GM21423 (cell line): Measurements from ENCODE around the gene CLCN2.

ENCODE experiments used
- ATAC-seq: cut with Tn5 transposase; IDR thresholded peaks from one replicate; pipeline ENCODE4 v1.9.1; 2021; ENCODE audit warnings: mild to moderate bottlenecking, moderate library complexity; ENCODE audit not compliant: unreplicated experiment

The CLCN2 gene

GRCh38 chr3:184361532-184361931 lies at the start of gene CLCN2, which contains the start of gene POLR2H:
Gene CLCN2 (minus strand): TSS chr3:184361605. CDS start chr3:184361479, 126 bp downstream.
Gene POLR2H (plus strand): TSS chr3:184361710. CDS start chr3:184363493, 1,783 bp downstream.
- ATAC-seq: peak; percentile 40

- ATAC-seq: no peak
These were observed 48.6 kb upstream of the CLCN2 start for GRCh38 chr3:184409946-184410500.

GRCh38 chr3:184409331-184409926 lies 48.0 kb upstream of the CLCN2 start:
- no peak for ATAC-seq

- ATAC-seq: no peak
These were observed 43.9 kb upstream of the CLCN2 start for GRCh38 chr3:184405075-184406030.

GRCh38 chr3:184399410-184399809 lies 38.0 kb upstream of the CLCN2 start:
- no peak for ATAC-seq

- no peak for ATAC-seq
These were observed 33.9 kb upstream of the CLCN2 start for GRCh38 chr3:184395320-184395660.

GRCh38 chr3:184391266-184391665 lies 29.9 kb upstream of the CLCN2 start:
- ATAC-seq: no peak

- ATAC-seq: no peak
These were observed 28.6 kb upstream of the CLCN2 start for GRCh38 chr3:184389935-184390528.

GRCh38 chr3:184389384-184389783 lies 28.0 kb upstream of the CLCN2 start:
- ATAC-seq: no peak

GRCh38 chr3:184388936-184389230 lies 27.5 kb upstream of the CLCN2 start:
- ATAC-seq: no peak

- no peak for ATAC-seq
These were observed 26.9 kb upstream of the CLCN2 start for GRCh38 chr3:184388164-184388935.

GRCh38 chr3:184387174-184387714 lies 25.8 kb upstream of the CLCN2 start:
- ATAC-seq: no peak

GRCh38 chr3:184386047-184386806 lies 24.8 kb upstream of the CLCN2 start:
- ATAC-seq: no peak

- no peak for ATAC-seq
These were observed 23.5 kb upstream of the CLCN2 start for GRCh38 chr3:184384856-184385422.

- no peak for ATAC-seq
These were observed 22.9 kb upstream of the CLCN2 start for GRCh38 chr3:184384342-184384741.

GRCh38 chr3:184383033-184383740 lies 21.8 kb upstream of the CLCN2 start:
- no peak for ATAC-seq

GRCh38 chr3:184382326-184383032 lies 21.1 kb upstream of the CLCN2 start:
- no peak for ATAC-seq
